Liver (tissue), 3 donors: ENCODE results near the gene NLRP5.

Experiments used
- ATF3 ChIP-seq: IDR thresholded peaks from 2 replicates; pipeline ENCODE4 v1.6.1; 2016; ENCODE audit warnings: antibody characterized with exemption
- FOXA1 ChIP-seq: IDR thresholded peaks from 2 replicates; pipeline ENCODE4 v1.6.1; 2016; ENCODE audit warnings: antibody characterized with exemption
- GABPA ChIP-seq, 2 donors: IDR thresholded peaks in 1 of 2; conservative IDR thresholded peaks in 1 of 2; 2 replicates each; pipeline ENCODE4 v1.6.1; 2016; ENCODE audit warnings: antibody characterized with exemption in 2 of 2, mild to moderate bottlenecking in 1 of 2, moderate library complexity in 1 of 2
- JUND ChIP-seq, 2 donors: IDR thresholded peaks; 2 replicates each; pipeline ENCODE4 v1.6.1; 2016; ENCODE audit warnings: antibody characterized with exemption in 2 of 2
- MAX ChIP-seq: IDR thresholded peaks from 2 replicates; pipeline ENCODE4 v1.6.1; 2016; ENCODE audit warnings: antibody characterized with exemption
- RXRA ChIP-seq, 2 donors: IDR thresholded peaks; 2 replicates each; pipeline ENCODE4 v1.6.1; 2017 to 2018; ENCODE audit warnings: antibody characterized with exemption in 2 of 2, mild to moderate bottlenecking in 1 of 2
- SP1 ChIP-seq: IDR thresholded peaks from 2 replicates; pipeline ENCODE4 v1.6.1; 2018; ENCODE audit warnings: antibody characterized with exemption, mild to moderate bottlenecking
- TAF1 ChIP-seq: conservative IDR thresholded peaks from 2 replicates; pipeline ENCODE4 v1.6.1; 2016; ENCODE audit warnings: antibody characterized with exemption, mild to moderate bottlenecking
- YY1 ChIP-seq: IDR thresholded peaks from 2 replicates; pipeline ENCODE4 v1.6.1; 2016; ENCODE audit warnings: antibody characterized with exemption, mild to moderate bottlenecking
- TF ChIP-seq, protein P1 (sequence below): IDR thresholded peaks from 2 replicates; pipeline ENCODE4 v1.6.1; 2016; ENCODE audit warnings: antibody characterized with exemption
- TF ChIP-seq, protein P2 (sequence below): fragments of 150-350 bp; IDR thresholded peaks from 2 replicates; pipeline ENCODE4 v1.5.1; 2017; ENCODE audit warnings: improper control_type of control experiment, low read depth, low read length; ENCODE audit not compliant: missing input control
- TF ChIP-seq, protein P3 (sequence below): IDR thresholded peaks from 2 replicates; pipeline ENCODE4 v1.6.1; 2016; ENCODE audit warnings: antibody characterized with exemption, mild to moderate bottlenecking
- donor health status: healthy.
- donor health status: healthy.

DNA sequence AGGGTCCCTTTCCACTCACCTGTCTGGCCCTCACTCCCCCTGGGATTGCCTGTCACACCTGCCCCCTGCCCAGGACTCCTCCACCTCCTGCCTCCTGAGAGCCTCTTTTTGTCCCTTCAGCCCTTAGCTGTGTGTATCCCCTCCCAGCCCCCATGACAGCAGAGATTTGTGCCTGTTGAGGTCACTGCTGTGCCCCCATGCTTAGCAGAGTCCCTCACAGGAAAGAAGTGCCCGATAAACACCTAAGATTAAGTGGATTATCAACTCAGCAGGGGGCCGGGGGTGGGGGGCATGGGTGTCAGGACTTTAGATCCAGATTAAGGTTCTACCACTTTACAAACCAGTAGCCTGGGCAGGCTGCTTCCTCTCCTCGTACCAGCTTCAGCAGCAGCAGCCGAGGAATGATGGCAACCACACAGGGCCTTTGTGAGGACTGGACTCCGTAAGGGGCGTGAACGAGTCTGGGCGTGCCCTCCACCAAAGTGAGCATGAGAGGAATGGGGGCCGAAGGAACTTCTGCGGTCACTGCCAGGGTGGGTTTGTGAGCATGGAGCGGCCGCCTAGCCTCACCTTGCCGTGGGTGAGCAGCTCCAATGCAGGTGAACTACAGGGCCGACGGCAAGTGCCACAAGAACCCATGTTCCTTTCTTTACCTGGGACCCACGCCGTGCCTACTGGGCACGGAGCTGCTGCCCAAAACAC, 98.4 kb downstream of the NLRP5 start:
- TF ChIP-seq, protein P1, sequence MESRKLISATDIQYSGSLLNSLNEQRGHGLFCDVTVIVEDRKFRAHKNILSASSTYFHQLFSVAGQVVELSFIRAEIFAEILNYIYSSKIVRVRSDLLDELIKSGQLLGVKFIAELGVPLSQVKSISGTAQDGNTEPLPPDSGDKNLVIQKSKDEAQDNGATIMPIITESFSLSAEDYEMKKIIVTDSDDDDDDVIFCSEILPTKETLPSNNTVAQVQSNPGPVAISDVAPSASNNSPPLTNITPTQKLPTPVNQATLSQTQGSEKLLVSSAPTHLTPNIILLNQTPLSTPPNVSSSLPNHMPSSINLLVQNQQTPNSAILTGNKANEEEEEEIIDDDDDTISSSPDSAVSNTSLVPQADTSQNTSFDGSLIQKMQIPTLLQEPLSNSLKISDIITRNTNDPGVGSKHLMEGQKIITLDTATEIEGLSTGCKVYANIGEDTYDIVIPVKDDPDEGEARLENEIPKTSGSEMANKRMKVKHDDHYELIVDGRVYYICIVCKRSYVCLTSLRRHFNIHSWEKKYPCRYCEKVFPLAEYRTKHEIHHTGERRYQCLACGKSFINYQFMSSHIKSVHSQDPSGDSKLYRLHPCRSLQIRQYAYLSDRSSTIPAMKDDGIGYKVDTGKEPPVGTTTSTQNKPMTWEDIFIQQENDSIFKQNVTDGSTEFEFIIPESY, result no peak
- TF ChIP-seq, protein P2, sequence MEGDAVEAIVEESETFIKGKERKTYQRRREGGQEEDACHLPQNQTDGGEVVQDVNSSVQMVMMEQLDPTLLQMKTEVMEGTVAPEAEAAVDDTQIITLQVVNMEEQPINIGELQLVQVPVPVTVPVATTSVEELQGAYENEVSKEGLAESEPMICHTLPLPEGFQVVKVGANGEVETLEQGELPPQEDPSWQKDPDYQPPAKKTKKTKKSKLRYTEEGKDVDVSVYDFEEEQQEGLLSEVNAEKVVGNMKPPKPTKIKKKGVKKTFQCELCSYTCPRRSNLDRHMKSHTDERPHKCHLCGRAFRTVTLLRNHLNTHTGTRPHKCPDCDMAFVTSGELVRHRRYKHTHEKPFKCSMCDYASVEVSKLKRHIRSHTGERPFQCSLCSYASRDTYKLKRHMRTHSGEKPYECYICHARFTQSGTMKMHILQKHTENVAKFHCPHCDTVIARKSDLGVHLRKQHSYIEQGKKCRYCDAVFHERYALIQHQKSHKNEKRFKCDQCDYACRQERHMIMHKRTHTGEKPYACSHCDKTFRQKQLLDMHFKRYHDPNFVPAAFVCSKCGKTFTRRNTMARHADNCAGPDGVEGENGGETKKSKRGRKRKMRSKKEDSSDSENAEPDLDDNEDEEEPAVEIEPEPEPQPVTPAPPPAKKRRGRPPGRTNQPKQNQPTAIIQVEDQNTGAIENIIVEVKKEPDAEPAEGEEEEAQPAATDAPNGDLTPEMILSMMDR, result no peak
- TF ChIP-seq YY1 (no peak), GABPA (IDR thresholded peaks at IDR 0.05 in 1 of 2, conservative IDR thresholded peaks at IDR 0.05 in 1 of 2) (no peak), TAF1 (no peak), SP1 (no peak), FOXA1 (no peak), MAX (no peak), JUND (IDR thresholded peaks at IDR 0.05) (no peak), RXRA (IDR thresholded peaks at IDR 0.05) (no peak), ATF3 (no peak)
- TF ChIP-seq, protein P3, sequence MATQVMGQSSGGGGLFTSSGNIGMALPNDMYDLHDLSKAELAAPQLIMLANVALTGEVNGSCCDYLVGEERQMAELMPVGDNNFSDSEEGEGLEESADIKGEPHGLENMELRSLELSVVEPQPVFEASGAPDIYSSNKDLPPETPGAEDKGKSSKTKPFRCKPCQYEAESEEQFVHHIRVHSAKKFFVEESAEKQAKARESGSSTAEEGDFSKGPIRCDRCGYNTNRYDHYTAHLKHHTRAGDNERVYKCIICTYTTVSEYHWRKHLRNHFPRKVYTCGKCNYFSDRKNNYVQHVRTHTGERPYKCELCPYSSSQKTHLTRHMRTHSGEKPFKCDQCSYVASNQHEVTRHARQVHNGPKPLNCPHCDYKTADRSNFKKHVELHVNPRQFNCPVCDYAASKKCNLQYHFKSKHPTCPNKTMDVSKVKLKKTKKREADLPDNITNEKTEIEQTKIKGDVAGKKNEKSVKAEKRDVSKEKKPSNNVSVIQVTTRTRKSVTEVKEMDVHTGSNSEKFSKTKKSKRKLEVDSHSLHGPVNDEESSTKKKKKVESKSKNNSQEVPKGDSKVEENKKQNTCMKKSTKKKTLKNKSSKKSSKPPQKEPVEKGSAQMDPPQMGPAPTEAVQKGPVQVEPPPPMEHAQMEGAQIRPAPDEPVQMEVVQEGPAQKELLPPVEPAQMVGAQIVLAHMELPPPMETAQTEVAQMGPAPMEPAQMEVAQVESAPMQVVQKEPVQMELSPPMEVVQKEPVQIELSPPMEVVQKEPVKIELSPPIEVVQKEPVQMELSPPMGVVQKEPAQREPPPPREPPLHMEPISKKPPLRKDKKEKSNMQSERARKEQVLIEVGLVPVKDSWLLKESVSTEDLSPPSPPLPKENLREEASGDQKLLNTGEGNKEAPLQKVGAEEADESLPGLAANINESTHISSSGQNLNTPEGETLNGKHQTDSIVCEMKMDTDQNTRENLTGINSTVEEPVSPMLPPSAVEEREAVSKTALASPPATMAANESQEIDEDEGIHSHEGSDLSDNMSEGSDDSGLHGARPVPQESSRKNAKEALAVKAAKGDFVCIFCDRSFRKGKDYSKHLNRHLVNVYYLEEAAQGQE, result no peak
